HepG2 (cell line): ENCODE data around the gene ASIC3. TPM values are rescaled to one million over a fixed set of nuclear protein-coding genes. Genes with fewer than 3 reads are reported as not detected.

Experiments
- ATAC-seq: fragments of 200-7000 bp; cut with Tn5 transposase; 3 replicates; pipeline ENCODE4 v1.9.1; 2020; ENCODE audit warnings: mild to moderate bottlenecking, moderate library complexity
- BruUV-seq: library from RNA; stranded (reverse); fragments of 400-500 nt; replicated peaks from 2 replicates; lab custom pipeline; 2021; lab: Mats Ljungman, UMichigan
- CTCF ChIA-PET: fragments of 300-600 bp; formaldehyde crosslinking; extraction: SDS; loops from one replicate; lab custom pipeline; 2021; ENCODE audit warnings: low total read pairs, inconsistent platforms, low intra/inter-chr PET ratio; lab: Yijun Ruan, JAX
- POLR2A ChIA-PET: fragments of 350-600 bp; sonication (Branson Sonifier 250); formaldehyde crosslinking; loops from one replicate; lab custom pipeline; 2020; ENCODE audit warnings: antibody characterized with exemption, inconsistent platforms; lab: Yijun Ruan, JAX
- DNase-seq: peaks from one replicate; pipeline ENCODE4 v3.0.0-alpha.2; 2015; ENCODE audit warnings: low spot score
- FAIRE-seq: peaks from 3 replicates; lab custom pipeline; 2011; peaks lifted over from hg19 to GRCh38; lab: Jason Lieb, UNC
- H2AFZ ChIP-seq: one replicate; pipeline ENCODE4 v1.6.1; 2011; ENCODE audit warnings: low read length, inconsistent platforms
- H3K27ac ChIP-seq: fragments of 300-600 bp; 3 replicates; pipeline ENCODE4 v1.8.0; 2011; ENCODE audit warnings: mixed run types, mild to moderate bottlenecking, mixed read lengths, low read length, inconsistent platforms; ENCODE audit not compliant: insufficient read depth; ENCODE audit errors: extremely low read length
- H3K27me3 ChIP-seq, 2 experiments: fragments of 200-600 bp in 1 of 2; 2 replicates in 1 of 2; 3 replicates in 1 of 2; pipeline versions ENCODE4 v1.6.0 to v1.8.0; 2011; ENCODE audit warnings: low read length in 2 of 2, mild to moderate bottlenecking in 2 of 2, moderate library complexity in 2 of 2, inconsistent platforms in 1 of 2; ENCODE audit not compliant: insufficient read depth in 2 of 2, control insufficient read depth in 1 of 2
- H3K36me3 ChIP-seq, 2 experiments: fragments of 200-600 bp in 1 of 2; replicated peaks in 1 of 2; 2 replicates in 1 of 2; 3 replicates in 1 of 2; pipeline versions ENCODE4 v1.5.1 to v1.8.0; 2011; ENCODE audit warnings: low read length in 2 of 2, inconsistent platforms in 1 of 2; ENCODE audit not compliant: insufficient read depth in 2 of 2, control insufficient read depth in 1 of 2
- H3K4me1 ChIP-seq: 2 replicates; pipeline ENCODE4 v1.5.1; 2012; ENCODE audit warnings: low read length, inconsistent platforms; ENCODE audit not compliant: insufficient read depth
- H3K4me2 ChIP-seq: 2 replicates; pipeline ENCODE4 v1.6.0; 2011; ENCODE audit warnings: low read depth, low read length, inconsistent platforms
- H3K4me3 ChIP-seq, 3 experiments: fragments of 200-600 bp in 1 of 3; sonication (generic), shearing (Covaris generic) in 1 of 3; replicated peaks in 1 of 3; 2 replicates each; pipeline ENCODE4 v1.5.1; 2011 to 2016; ENCODE audit warnings: low read length in 3 of 3, inconsistent platforms in 2 of 3, low read depth in 2 of 3, mild to moderate bottlenecking in 2 of 3, control low read depth in 1 of 3, mixed read lengths in 1 of 3; ENCODE audit not compliant: insufficient read depth in 1 of 3
- H3K79me2 ChIP-seq: one replicate; pipeline ENCODE4 v1.6.1; 2011; ENCODE audit warnings: low read length, inconsistent platforms; ENCODE audit not compliant: insufficient read depth
- H3K9ac ChIP-seq: 2 replicates; pipeline ENCODE4 v1.6.0; 2011; ENCODE audit warnings: mild to moderate bottlenecking, low read depth, low read length, inconsistent platforms; ENCODE audit not compliant: insufficient read depth
- H3K9me3 ChIP-seq: 2 replicates; pipeline ENCODE4 v1.5.1; 2012; ENCODE audit warnings: mild to moderate bottlenecking, low read length
- H4K20me1 ChIP-seq: 2 replicates; pipeline ENCODE4 v1.6.0; 2011; ENCODE audit warnings: inconsistent platforms, mild to moderate bottlenecking, low read length, moderate library complexity; ENCODE audit not compliant: insufficient read depth
- ELF3 ChIP-seq: IDR thresholded peaks from 2 replicates; pipeline ENCODE4 v1.6.1; 2016; ENCODE audit warnings: missing genetic modification reagents, missing compliant biosample characterization
- FOXJ3 ChIP-seq: sonication (generic); formaldehyde crosslinking; IDR thresholded peaks from 2 replicates; pipeline ENCODE4 v1.4.0; 2020; ENCODE audit warnings: missing genetic modification reagents, mild to moderate bottlenecking, borderline replicate concordance
- GTF3A ChIP-seq: sonication (generic); formaldehyde crosslinking; conservative IDR thresholded peaks from 2 replicates; pipeline ENCODE4 v1.4.0; 2020; ENCODE audit warnings: mild to moderate bottlenecking, missing genetic modification reagents
- HMGA1 ChIP-seq: sonication (generic); formaldehyde crosslinking; conservative IDR thresholded peaks from 2 replicates; pipeline ENCODE4 v1.4.0; 2020; ENCODE audit warnings: missing genetic modification reagents
- HNRNPLL ChIP-seq: fragments of 200-400 bp; formaldehyde crosslinking; IDR thresholded peaks from 2 replicates; pipeline ENCODE4 v1.6.1; 2017; ENCODE audit warnings: mild to moderate bottlenecking, low read depth, low read length; ENCODE audit not compliant: poor library complexity, severe bottlenecking
- MED13 ChIP-seq: sonication (generic); formaldehyde crosslinking; IDR thresholded peaks from 2 replicates; pipeline ENCODE4 v1.5.0; 2020; ENCODE audit warnings: missing genetic modification reagents
- MTA1 ChIP-seq: sonication (generic); formaldehyde crosslinking; IDR thresholded peaks from 2 replicates; pipeline ENCODE4 v1.4.0; 2020; ENCODE audit warnings: missing genetic modification reagents, mild to moderate bottlenecking, borderline replicate concordance
- NCOA5 ChIP-seq: sonication (generic); formaldehyde crosslinking; IDR thresholded peaks from 2 replicates; pipeline ENCODE4 v1.4.0; 2020; ENCODE audit warnings: missing genetic modification reagents
- NKX3-1 ChIP-seq: sonication (generic); formaldehyde crosslinking; IDR thresholded peaks from 2 replicates; pipeline ENCODE4 v1.5.0; 2020; ENCODE audit warnings: missing genetic modification reagents
- RFXAP ChIP-seq: sonication (generic); formaldehyde crosslinking; IDR thresholded peaks from 2 replicates; pipeline ENCODE4 v1.4.0; 2020; ENCODE audit warnings: missing genetic modification reagents, borderline replicate concordance
- ZNF343 ChIP-seq: sonication (generic); formaldehyde crosslinking; IDR thresholded peaks from 2 replicates; pipeline ENCODE4 v1.4.0; 2020; ENCODE audit warnings: mild to moderate bottlenecking, missing genetic modification reagents
- ZNF430 ChIP-seq: sonication (generic); formaldehyde crosslinking; IDR thresholded peaks from 2 replicates; pipeline ENCODE4 v1.9.0; 2021; ENCODE audit warnings: mild to moderate bottlenecking, missing genetic modification reagents
- ZSCAN20 ChIP-seq: sonication (generic); formaldehyde crosslinking; IDR thresholded peaks from 2 replicates; pipeline ENCODE4 v1.4.0; 2020; ENCODE audit warnings: missing genetic modification reagents, mild to moderate bottlenecking, borderline replicate concordance
- WGBS: methylation state at CpG from one replicate; pipeline ENCODE4 v1.1.6; 2017; ENCODE audit warnings: low lambda C conversion rate; 5-methylcytosine and 5-hydroxymethylcytosine counted together
- in situ Hi-C: cut with HindIII; loops from 2 replicates; pipeline ENCODE4 v1.10.0; 2017; ENCODE audit warnings: low pct_unique_long_range_greater_than_20kb; ENCODE audit not compliant: extremely low pct_ligation_motif_present
- intact Hi-C: fragments of 100-400 bp; cut with micrococcal nuclease; formaldehyde crosslinking; loops from one replicate; pipeline ENCODE4 v1.10.0; 2022; ENCODE audit not compliant: unreplicated experiment
- polyA plus RNA-seq, 8 experiments: library from polyadenylated mRNA; depleted of rRNA in 3 of 8; stranded (reverse) in 7 of 8; unstranded in 1 of 8; fragments of >200 nt; fragmentation: Illumina TruSeq in 4 of 8; extraction: Trizol in 4 of 8; gene quantifications; 2 replicates each; pipeline versions ENCODE4 v1.2.1 to v1.2.3, GENCODE V29; 2011 to 2016; ENCODE audit warnings: low read depth in 4 of 8, missing spikeins in 1 of 8, mixed read lengths in 1 of 8; ENCODE audit not compliant: insufficient read depth in 1 of 8
- total RNA-seq, 5 experiments: library from RNA; depleted of rRNA; stranded (reverse); fragments of >200 nt; fragmentation: Illumina TruSeq; extraction: Trizol; gene quantifications; 2 replicates each; pipeline ENCODE4 v1.2.3, GENCODE V29; 2016; ENCODE audit warnings: low read depth in 1 of 5
- TF ChIP-seq, protein P1 (sequence below): sonication (generic); formaldehyde crosslinking; IDR thresholded peaks from 2 replicates; pipeline ENCODE4 v1.8.0; 2022; ENCODE audit warnings: mild to moderate bottlenecking, missing genetic modification reagents, borderline replicate concordance
- TF ChIP-seq, protein P2 (sequence below): IDR thresholded peaks from 2 replicates; pipeline ENCODE4 v1.6.1; 2016; ENCODE audit warnings: missing genetic modification reagents, missing compliant biosample characterization
- TF ChIP-seq, protein P3 (sequence below): sonication (generic); formaldehyde crosslinking; IDR thresholded peaks from 2 replicates; pipeline ENCODE4 v1.5.0; 2020; ENCODE audit warnings: missing genetic modification reagents
- TF ChIP-seq, protein P4 (sequence below): sonication (generic); formaldehyde crosslinking; IDR thresholded peaks from 2 replicates; pipeline ENCODE4 v1.8.1; 2023; ENCODE audit warnings: mild to moderate bottlenecking, missing genetic modification reagents
- TF ChIP-seq, protein P5 (sequence below): sonication (generic); formaldehyde crosslinking; conservative IDR thresholded peaks from 2 replicates; pipeline ENCODE4 v1.8.0; 2022; ENCODE audit warnings: missing genetic modification reagents

ASIC3 gene
- total and polyA plus RNA-seq, 2 of the 13 experiments (the other 11 are each of a cell fraction or from before 2014, with no cell fraction given) = 0.51 TPM; not detected in 1

DNA sequence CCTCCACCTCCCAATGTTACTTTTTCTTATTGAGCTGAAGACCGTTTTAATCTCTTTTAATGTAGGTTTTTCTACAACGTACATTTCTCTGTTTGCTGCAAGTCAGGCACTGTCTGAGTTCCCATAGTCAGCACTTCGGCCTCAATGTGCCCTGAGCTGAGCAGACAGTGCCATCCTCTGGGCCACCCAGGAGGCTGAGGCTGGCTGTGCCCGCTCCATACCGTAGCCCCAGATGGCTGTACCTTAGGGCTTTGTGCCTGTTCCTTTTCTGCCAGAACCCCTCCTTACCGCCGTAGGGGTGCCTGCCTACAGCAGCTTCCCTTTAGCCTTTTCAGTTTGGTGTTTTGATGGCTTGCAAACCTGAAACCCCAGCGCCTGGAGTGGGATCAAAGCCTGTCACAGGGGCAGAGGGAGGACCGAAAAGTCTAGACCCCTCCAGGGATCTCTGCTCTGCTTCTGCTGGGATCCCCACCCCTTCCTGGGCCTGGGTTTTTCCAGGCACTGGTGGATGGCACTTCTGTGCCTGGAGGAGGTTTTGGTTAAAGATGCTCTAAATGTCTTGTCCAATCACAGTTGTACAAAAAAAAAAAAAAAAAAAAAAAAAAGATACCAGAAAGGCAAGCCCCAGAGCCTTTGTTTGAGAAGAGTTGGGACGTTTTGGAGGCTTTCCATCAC, 46.9 kb downstream of the ASIC3 start:
- ATAC-seq = 0 out of 3 replicates have a peak, but pooled peaks have one; percentile 28
- no peaks in the 10 kb centered on the region for H3K9me3 ChIP-seq
- POLR2A ChIA-PET = interaction anchor here (1.3 kb wide), 1 partner anchor 33 kb away, joined by 5 read pairs; no protein-coding TSS in a partner anchor
- no peak overlapping the region for H3K4me2 ChIP-seq
- no TSS peak for BruUV-seq
- in situ Hi-C loops = no loop called here
- intact Hi-C loops = no loop called here
- peaks cover 85% of the 10 kb centered on the region for H3K79me2 ChIP-seq
- CTCF ChIA-PET = no interaction called here
- no peak for FAIRE-seq
- H3K4me3 ChIP-seq = no peak overlapping the region
- no peak overlapping the region for H3K27ac ChIP-seq
- H4K20me1 ChIP-seq = peaks cover 67% of the 10 kb centered on the region
- H3K36me3 ChIP-seq = peaks cover 7 to 35% of the 10 kb centered on the region in 2 experiments; a peak in 4 of 5 replicates
- WGBS = 95% methylated on average over 10 of the region's 10 CpGs
- no peak for DNase-seq
- peaks cover 15% of the 10 kb centered on the region for H3K4me1 ChIP-seq
- H2AFZ ChIP-seq = no peak overlapping the region
- no peak overlapping the region for H3K9ac ChIP-seq
- H3K27me3 ChIP-seq = no peaks in the 10 kb centered on the region
- TF ChIP-seq, protein P1, sequence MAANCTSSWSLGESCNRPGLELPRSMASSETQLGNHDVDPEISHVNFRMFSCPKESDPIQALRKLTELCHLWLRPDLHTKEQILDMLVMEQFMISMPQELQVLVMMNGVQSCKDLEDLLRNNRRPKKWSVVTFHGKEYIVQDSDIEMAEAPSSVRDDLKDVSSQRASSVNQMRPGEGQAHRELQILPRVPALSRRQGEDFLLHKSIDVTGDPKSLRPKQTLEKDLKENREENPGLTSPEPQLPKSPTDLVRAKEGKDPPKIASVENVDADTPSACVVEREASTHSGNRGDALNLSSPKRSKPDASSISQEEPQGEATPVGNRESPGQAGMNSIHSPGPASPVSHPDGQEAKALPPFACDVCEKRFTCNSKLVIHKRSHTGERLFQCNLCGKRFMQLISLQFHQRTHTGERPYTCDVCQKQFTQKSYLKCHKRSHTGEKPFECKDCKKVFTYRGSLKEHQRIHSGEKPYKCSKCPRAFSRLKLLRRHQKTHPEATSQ (CRISPR knock-in tag) = no peak
- TF ChIP-seq MTA1 (CRISPR knock-in tag) = no peak
- no peak for TF ChIP-seq MED13
- no peak for TF ChIP-seq GTF3A (CRISPR knock-in tag)
- TF ChIP-seq ZSCAN20 (CRISPR knock-in tag) = no peak
- no peak for TF ChIP-seq RFXAP (CRISPR knock-in tag)
- TF ChIP-seq, protein P2, sequence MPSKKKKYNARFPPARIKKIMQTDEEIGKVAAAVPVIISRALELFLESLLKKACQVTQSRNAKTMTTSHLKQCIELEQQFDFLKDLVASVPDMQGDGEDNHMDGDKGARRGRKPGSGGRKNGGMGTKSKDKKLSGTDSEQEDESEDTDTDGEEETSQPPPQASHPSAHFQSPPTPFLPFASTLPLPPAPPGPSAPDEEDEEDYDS (CRISPR knock-in tag) = no peak
- no peak for TF ChIP-seq FOXJ3 (CRISPR knock-in tag)
- TF ChIP-seq HNRNPLL = no peak
- TF ChIP-seq, protein P3, sequence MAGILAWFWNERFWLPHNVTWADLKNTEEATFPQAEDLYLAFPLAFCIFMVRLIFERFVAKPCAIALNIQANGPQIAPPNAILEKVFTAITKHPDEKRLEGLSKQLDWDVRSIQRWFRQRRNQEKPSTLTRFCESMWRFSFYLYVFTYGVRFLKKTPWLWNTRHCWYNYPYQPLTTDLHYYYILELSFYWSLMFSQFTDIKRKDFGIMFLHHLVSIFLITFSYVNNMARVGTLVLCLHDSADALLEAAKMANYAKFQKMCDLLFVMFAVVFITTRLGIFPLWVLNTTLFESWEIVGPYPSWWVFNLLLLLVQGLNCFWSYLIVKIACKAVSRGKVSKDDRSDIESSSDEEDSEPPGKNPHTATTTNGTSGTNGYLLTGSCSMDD (CRISPR knock-in tag) = no peak
- TF ChIP-seq NKX3-1 = no peak
- no peak for TF ChIP-seq ZNF430 (CRISPR knock-in tag)
- TF ChIP-seq, protein P4, sequence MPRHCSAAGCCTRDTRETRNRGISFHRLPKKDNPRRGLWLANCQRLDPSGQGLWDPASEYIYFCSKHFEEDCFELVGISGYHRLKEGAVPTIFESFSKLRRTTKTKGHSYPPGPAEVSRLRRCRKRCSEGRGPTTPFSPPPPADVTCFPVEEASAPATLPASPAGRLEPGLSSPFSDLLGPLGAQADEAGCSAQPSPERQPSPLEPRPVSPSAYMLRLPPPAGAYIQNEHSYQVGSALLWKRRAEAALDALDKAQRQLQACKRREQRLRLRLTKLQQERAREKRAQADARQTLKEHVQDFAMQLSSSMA (CRISPR knock-in tag) = no peak
- no peak for TF ChIP-seq HMGA1
- TF ChIP-seq ELF3 (CRISPR knock-in tag) = no peak
- TF ChIP-seq ZNF343 (CRISPR knock-in tag) = no peak
- TF ChIP-seq, protein P5, sequence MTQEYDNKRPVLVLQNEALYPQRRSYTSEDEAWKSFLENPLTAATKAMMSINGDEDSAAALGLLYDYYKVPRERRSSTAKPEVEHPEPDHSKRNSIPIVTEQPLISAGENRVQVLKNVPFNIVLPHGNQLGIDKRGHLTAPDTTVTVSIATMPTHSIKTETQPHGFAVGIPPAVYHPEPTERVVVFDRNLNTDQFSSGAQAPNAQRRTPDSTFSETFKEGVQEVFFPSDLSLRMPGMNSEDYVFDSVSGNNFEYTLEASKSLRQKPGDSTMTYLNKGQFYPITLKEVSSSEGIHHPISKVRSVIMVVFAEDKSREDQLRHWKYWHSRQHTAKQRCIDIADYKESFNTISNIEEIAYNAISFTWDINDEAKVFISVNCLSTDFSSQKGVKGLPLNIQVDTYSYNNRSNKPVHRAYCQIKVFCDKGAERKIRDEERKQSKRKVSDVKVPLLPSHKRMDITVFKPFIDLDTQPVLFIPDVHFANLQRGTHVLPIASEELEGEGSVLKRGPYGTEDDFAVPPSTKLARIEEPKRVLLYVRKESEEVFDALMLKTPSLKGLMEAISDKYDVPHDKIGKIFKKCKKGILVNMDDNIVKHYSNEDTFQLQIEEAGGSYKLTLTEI (CRISPR knock-in tag) = no peak
- no peak for TF ChIP-seq NCOA5 (CRISPR knock-in tag)
